Esophagus muscularis mucosa (tissue), 4 donors: ENCODE results near the gene CHD3.

Experiments
- CTCF ChIP-seq, 3 experiments: fragments of 200-600 bp in 2 of 3; fragments of 450-650 bp in 1 of 3; sonication (generic) in 2 of 3; IDR thresholded peaks; one replicate each; pipeline ENCODE4 v1.5.1; 2017 to 2019; ENCODE audit warnings: antibody characterized with exemption in 3 of 3, mild to moderate bottlenecking in 2 of 3, moderate library complexity in 1 of 3
- EP300 ChIP-seq: sonication (generic); formaldehyde crosslinking; IDR thresholded peaks from one replicate; pipeline ENCODE4 v1.6.1; 2017; ENCODE audit warnings: antibody characterized with exemption
- POLR2A ChIP-seq: fragments of 450-650 bp; IDR thresholded peaks from one replicate; pipeline ENCODE4 v1.6.1; 2017; ENCODE audit warnings: antibody characterized with exemption, moderate library complexity, mild to moderate bottlenecking, low read depth
- POLR2AphosphoS5 ChIP-seq, 2 donors: sonication (generic); formaldehyde crosslinking; IDR thresholded peaks; one replicate each; pipeline ENCODE4 v1.6.1; 2017; ENCODE audit warnings: antibody characterized with exemption in 2 of 2

- TF ChIP-seq CTCF (IDR thresholded peaks at IDR 0.05), result peak in 1 of 3 experiments; percentile 20
- TF ChIP-seq EP300, result no peak
- no peak for TF ChIP-seq POLR2A
- TF ChIP-seq POLR2AphosphoS5 (IDR thresholded peaks at IDR 0.05), result peak; percentile 50 to 69
Observed at GRCh38 chr17:7915611-7916384, 27.2 kb downstream of the CHD3 start, which contains the start of gene RNF227.
